HL-60/S4 treated with retinoic acid at 250 ng/mL for 4 days and 3 days (cell line): ENCODE measurements around the gene MYO16.

Experiments used
- in situ Hi-C: fragments of 300-500 bp; cut with MboI; formaldehyde crosslinking; loops from 2 replicates; pipeline ENCODE4 v1.7.0; 2022; ENCODE audit warnings: low sequenced_read_pairs

The MYO16 gene

GRCh38 chr13:109255141-109255856 lies 625.9 kb downstream of the MYO16 start:
- in situ Hi-C loops, result no loop called here

GRCh38 chr13:109256866-109257760 lies 627.7 kb downstream of the MYO16 start:
- in situ Hi-C loops, result no loop called here
